Dermis blood vessel endothelial cell (primary cell): ENCODE measurements around the gene RCBTB2. TPM values are rescaled to one million over a fixed set of nuclear protein-coding genes. Genes with fewer than 3 reads are reported as not detected.
"Not testable (repeated sequence)": the region's sequence is repeated elsewhere in the genome, so short reads cannot be mapped to it uniquely, and the experiment has no call there.

Source experiments
- DNase-seq: peaks from one replicate; pipeline ENCODE4 v3.0.0; 2010
- total RNA-seq: library from RNA; depleted of rRNA; stranded (reverse); fragments of >200 nt; gene quantifications from 2 replicates; pipeline ENCODE4 v1.2.3, GENCODE V29; 2014

The RCBTB2 gene
- total RNA-seq, result 19.3 and 24.8 TPM in 2 replicates

DNA sequence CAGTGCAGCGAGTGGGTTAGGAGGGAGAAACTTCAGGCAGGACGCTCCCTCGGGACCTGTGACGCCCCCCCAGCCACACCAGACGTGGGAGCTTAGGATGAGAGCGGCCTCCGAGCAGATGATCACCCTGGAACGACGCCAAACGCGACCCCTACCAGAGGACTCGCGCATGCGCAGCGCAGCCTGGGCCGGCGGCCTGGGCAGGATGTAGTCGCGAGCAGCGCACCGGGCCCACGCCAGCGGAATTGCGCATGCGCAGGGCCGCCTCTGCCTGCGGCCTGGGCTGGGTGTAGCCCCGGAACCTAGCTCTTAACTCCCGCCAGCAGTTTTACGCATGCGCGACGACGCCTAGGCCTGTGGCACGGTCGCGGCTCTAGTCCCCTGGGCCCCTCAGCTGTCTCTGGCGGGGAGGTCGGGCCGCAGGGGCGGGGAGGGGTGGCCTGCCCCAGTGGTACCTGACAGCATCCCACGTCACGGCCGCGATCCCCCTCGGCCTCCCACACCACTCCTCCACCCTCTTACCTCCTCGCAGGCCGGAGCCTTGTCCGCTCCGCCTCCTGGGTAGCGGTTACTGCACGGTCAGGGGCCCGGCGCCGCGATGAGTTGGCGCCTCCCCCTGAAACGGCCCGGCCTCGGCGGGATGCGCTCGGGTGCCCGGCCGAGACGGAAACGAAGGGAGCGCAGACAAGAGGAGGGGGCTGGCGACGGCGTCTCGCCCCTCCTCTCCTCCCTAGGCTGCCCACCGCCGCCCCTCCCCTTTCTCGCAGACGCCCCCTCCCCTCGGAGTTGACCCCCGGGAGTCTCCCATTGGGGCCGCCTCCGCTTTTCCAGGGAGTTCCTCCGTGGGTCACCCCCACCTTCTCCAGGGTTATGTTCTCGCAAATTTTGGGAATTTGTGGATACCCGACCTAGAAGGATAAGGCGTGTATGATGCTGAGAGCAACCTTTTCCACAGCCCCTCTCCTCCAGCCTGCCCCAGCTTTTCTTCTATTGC, at the start of gene RCBTB2:
TSS of gene RCBTB2 (minus strand) at position 575 of the 994 bp plus-strand sequence. CDS start 11,141 bp downstream, outside the sequence.
- DNase-seq, result peak; percentile 98

DNA sequence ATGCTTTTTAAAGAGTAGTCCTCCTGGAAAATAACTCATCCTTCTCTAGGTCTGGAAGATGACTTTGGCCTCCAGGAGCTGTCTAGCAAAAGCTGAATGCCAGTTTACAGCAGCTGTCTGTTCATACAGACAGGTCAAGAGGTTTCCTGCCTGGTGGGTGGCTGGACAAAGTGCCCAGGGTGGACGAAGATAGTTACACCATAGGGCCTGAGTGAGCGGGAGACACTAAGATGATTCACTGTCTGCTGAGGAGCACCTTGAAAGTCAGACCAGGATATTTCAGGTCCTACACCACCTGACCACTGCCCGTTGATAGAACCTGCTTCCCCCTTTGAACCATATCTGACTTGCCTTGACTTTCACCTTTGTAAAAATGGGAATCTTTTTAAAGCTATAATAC, 49.2 kb upstream of the RCBTB2 start:
- no peak for DNase-seq

DNA sequence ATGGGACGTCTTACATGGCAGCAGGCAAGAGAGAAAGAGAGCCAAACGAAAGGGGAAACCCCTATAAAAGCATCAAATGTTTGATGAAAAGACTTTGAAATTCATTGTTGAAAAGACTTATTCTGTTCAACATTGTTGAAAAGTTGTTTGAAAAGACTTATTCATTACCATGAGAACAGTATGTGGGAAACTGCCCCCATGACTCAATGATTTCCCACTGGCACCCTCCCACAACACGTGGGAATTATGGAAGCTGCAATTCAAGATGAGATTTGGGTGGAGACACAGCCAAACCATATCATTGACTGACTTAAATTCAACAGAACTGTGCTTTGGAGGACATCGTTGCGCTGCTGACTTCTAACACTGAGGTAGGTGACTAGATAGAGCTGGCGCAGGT, 48.0 kb upstream of the RCBTB2 start:
- DNase-seq, result no peak

GRCh38 chr13:48580185-48580803, 47.4 kb upstream of the RCBTB2 start:
- peak; percentile 83 for DNase-seq

- not testable (repeated sequence) for DNase-seq
Observed at GRCh38 chr13:48579919-48580180, 47.0 kb upstream of the RCBTB2 start.

GRCh38 chr13:48579165-48579918, 46.5 kb upstream of the RCBTB2 start:
- no peak for DNase-seq

DNA sequence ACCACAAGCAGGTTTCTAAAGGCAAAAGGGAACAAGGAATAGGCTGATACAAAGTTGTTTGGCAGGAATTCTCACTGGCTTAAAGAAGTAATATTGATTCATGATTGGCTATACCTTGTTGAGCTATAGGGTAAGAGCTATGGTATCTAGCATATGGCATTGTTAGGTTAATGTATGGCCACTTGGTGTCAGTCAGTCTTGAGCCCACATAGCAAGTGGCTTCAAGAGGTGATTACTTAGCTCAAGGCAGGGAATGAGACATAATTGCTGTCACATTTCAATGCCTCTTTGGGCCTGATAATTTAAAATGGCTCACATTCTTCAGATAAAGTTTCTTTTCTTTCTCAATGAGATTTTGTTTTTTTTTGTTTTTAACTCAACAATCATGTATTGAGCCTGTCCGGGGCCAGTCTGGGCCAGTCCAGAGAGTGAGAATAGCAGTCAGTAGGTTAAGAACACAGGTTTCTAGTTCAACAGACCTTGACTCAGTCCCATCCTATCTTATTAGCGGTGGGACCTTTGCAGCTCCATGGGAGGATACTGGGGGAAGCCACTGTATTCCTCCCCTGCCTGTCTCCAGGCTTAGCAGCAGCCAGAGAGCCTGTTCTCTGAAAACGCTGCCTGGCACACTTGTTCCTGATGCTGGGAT, 45.8 kb upstream of the RCBTB2 start:
- no peak for DNase-seq

DNA sequence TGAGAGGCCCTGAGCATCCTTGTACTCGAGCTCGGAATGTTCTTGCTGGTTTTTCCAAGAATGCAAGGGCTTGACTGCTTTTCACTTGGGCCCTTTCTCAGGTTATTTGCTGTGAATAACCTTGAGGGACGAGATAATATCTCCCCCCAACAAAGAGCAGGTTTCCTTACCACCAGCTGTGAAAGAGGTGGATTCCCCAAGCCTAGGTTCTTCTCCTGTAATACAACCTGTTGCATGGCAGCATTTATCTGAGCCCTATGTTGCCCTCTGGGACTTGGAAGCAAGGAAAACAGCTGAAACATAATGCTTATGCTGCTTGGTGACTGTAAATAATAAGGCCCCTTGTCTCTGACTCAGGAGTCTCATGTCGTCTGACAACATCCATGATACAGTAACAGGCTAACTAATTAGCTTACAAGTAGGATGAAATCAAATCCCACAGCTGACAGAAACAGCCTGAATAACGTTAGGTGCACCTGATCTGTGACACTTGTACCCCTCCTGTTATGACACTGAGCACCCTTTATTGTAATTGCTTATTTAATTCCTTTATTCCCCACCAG, 43.6 kb upstream of the RCBTB2 start:
- no peak for DNase-seq

DNA sequence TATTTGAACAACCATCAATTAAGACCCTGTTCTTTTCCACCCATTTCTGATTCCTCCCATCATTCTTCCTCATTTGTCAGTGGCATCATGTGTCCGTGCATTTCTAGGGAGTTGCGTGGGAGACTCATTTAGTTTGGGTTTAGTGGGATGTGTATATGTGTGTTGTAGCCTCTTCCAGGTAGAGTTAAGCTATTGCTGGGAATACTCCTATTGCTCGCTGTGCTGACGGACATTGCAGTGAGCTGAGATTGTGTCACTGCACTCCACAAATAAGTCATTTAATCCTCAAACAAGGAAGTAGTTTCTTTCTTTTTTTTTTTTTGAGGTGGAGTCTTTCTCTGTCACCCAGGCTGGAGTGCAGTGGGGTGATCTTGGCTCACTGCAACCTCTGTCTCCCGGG, 42.2 kb upstream of the RCBTB2 start:
- DNase-seq, result no peak

DNA sequence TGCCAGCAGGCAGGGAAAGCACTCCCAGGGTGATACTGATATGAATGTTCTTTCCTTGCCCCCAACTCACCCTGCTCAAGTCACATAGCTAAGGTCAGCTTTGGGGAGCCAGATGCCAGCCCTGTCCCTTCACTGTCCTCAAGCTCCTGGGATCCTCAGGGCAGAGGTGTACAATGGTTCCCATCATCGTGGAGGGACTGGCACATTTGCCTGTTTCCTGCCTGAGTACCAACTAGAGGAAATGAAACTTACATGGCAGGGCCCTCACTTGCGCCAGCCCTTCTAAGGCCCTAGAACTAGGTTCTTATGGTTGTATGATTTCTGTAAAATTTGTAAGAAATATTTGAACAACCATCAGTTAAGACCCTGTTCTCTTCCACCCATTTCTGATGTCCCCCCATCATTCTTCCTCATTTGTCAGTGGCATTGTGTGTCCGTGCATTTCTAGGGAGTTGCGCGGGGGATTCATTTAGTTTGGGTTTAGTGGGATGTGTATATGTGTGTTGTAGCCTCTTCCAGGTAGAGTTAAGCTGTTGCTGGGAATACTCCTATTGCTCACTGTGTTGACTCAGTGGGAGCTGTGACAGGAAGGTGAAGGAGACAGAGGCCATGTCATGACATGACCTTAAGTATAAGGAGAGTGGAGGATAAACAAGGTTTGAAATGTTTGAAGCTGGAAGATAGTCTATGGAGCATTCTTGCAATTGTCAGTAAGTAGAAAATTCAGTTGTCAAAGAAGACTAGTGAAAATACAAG, 41.3 kb upstream of the RCBTB2 start:
- DNase-seq, result no peak

GRCh38 chr13:48573213-48574007, 40.5 kb upstream of the RCBTB2 start:
- DNase-seq, result peak; percentile 69

GRCh38 chr13:48571126-48571913, 38.4 kb upstream of the RCBTB2 start:
- peak; percentile 28 for DNase-seq

DNA sequence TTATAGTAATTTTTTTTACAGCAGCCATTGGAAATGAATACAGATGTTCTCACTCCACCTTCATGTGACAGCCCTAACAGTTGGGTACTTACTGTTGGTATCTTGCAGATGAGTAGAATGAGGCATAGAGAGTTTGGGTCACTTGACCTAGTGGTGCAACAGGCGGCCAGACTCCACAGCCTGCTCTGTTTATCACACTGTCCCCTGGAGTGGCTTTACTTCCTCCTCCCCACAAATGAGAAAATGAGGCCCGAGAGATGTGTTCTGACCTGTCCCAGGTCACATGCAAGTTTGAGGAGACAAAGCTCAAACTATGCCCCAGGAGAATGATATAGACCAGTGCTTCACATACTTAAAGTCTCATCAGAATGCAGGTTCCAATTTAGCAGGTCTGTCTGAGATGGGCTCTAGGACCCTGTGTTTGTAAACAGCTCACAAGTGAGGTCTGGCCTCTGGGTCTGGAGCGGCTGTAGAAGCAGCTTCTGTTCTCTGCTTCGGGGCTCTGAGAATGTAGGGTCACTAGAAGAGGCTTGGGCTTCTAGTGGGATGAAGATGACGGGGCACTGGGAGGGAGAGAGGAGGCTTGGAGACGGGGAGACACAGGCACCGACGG, 37.4 kb upstream of the RCBTB2 start:
- DNase-seq, result no peak

- DNase-seq, result no peak
Observed at GRCh38 chr13:48569104-48569666, 36.3 kb upstream of the RCBTB2 start.

DNA sequence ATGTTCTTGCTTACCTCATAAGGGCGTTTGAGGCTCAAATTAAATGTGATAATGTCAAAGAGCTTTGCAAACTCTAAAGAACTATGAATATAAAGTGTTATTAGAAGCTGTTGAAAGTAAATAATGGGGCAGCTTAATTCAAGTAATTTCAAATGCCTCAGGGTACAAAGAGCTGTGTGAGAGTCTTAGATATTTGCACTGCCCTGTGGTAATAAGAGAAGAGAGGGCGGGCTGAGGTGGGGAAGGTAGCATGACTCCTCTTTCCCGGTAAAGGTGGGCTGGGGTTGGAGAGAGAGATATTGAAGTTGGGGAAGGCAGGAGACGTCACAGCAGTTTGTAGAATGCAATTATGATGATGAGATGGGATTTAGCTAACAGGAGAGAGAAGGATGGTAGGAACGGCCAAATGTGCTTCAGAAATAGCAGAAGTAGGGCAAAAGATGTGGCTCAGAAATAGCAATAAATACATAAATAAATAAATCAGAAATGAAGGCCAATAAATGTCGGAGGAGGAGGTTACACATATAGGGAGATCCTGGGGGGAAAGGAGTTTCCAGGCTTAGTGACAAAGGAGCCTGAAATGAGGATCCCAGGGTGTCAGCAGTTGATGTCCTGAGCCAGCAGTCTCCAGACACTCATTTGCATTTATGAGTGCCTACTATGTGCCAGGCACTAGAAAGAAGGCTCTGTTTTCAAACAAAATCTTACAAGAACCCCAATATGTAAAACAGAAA, 35.7 kb upstream of the RCBTB2 start:
- no peak for DNase-seq

- peak; percentile 10 for DNase-seq
Observed at GRCh38 chr13:48567515-48568369, 34.9 kb upstream of the RCBTB2 start.

DNA sequence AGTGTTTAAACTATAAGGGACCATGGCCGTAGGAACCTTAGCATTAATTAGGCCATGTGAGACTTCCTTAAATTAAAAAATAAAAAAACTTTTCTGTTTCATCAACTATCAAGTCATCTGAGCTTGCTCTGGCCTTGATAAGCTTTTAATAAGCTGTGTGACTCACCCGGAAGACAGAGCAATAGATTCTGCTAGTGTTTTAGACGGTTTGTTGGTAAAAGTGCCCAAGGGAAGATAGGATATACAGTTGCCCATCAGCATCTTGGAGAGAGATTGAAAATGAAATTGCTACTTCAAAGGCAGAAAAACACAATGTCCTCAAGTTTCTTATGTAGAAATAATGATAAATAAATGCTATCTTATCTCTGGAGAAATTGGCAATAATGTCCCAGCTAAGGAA, 31.2 kb upstream of the RCBTB2 start:
- peak; percentile 57 for DNase-seq
